HG03354 (cell line): ENCODE data around the gene RNF227.

Experiments used
- ATAC-seq: cut with Tn5 transposase; IDR thresholded peaks from one replicate; pipeline ENCODE4 v1.9.1; 2021; ENCODE audit warnings: mild to moderate bottlenecking; ENCODE audit not compliant: unreplicated experiment, poor library complexity, severe bottlenecking

RNF227 gene

DNA sequence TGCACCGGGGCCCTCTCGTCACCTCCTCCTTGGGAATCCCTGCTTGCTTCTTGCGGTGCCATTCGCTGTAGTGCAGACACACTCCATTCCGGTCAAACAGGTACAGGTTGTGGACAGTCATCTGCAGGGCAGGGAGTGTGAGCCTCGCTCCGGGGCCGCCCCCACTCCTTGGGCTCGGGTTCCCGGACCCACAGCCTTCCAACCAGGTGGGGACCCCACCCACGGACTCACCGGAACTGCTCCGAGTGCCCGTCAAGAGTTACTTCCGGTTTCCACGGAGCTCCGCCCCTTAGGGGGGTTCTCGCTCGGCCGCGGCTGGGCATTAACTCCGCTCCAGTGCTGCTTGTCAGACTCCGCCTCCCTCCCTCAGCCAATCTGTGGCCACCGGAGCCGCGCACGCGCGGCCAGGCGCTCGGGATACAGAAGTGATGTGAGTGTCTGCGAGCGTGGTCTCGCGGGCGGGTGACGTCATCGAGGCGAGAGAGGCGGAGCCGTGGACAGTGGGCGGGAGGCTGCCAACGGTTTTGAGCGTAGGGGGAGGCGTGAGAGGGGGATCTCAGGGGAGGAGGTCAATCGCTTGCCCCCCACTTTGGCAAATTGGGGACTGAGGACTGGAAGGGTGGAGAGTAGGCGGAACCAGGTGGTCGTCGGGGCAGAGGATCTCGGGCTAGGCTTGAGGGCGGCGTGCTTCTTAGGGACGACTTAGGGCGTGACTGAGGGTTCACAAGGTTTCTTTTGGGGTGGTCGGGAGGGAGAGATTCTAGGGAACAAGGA, 15.8 kb upstream of the RNF227 start, which contains the start of the genes CNTROB and TRAPPC1:
Gene CNTROB (plus strand): TSS at position 498 of the 774 bp plus-strand sequence. CDS start 874 bp downstream, outside the sequence.
Gene TRAPPC1 (minus strand): TSS at position 238 of the 774 bp plus-strand sequence. CDS start 117 bp downstream, at position 121.
- peak; percentile 94 for ATAC-seq

DNA sequence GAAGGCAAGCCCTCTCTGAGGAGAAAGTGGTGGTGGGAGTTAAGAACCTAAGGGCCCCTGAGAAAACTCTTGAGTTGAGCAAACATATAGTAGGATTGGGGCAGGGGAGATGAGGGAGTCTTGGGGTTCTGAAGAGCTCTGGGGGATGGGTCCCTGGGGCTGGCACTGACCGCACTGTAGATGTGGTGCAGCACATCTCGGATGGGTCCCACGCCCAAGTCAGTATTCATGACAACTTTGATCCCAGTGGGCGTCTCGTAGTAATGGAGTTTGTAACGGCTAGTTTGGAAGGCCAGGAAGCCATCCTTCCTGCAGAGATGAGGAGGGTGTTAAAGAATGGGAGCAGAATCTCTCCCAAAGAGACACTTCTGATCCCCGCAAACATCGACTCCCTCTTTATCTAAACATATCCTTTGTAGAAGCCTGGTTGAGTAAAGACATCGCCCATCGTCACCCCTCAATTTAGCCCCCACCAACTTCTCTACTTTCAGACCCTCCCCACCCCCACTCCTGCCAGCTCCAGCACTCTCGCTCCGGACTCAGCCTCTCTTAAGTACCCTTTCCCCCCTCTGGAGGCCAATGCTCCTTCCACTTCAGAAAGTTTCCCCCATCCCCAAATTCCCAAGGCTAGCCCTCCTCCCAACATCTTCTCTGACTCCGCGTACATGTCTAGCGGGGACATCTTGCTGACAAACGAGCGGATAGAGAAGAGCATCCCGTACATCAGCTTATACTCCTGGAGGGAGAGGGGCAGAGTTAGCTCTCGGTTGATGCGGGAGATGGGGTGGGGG, 14.9 kb upstream of the RNF227 start:
- ATAC-seq, result no peak

- no peak for ATAC-seq
Observed at GRCh38 chr17:7929158-7930023, 13.3 kb upstream of the RNF227 start, which contains the start of gene KCNAB3. Gene KCNAB3 (minus strand): TSS chr17:7929856. CDS start chr17:7929435, 421 bp downstream.

DNA sequence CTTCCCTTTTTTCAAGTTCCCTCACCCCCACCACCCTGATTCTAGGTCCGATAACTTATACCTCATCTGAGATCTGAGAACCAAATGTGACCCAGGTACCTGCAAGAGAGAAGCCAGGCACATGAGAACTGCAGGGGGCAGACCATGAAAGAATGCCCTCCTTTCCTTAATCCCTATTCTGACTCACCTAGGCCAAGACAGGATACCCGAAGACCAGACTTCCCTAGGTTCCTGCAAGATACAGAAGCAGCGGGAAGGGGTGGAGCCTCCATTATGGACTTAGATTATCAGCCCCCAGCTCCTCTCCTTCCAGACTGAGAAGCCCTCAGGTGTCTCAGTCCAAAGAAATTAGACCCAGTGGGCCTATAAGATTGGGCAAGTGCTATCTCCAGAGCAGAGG, 11.5 kb upstream of the RNF227 start:
- no peak for ATAC-seq

DNA sequence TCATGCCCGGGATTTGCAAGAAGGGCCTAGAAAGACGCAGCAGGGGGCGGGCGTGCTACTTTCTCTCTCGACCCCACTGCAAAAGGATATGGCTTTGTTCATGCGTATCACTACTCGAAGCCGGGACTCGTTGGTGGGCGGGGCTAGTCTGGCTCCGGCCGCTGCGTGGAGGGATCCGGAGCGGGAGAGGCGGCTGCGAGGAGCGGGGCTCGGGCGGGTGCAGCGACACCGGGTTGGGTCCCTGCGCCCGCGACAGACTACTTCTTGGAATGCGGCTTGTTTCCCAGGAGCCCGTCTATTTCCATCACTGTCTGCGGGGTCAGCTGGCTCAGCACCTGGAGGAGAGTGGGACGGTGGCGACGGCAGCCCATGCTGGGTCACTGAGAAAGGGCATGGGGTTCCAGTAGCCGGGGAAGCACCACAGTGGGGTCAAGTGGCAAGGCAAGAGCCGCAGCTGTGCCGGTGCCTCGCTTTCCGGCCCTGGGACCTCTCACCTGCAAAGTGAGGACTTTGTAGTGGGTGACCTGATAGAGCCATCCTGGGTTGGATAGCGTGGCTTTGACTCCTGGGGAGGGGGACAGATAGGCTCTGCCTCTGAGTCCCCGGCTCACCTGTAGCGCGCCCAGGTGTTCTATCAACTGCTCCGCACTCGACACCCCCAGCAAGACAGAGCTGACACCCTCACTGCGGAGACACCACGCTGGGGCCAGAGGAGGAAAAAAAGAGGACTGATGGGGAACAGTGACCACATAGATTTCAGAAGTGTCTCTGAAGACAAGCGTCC, 6.9 kb upstream of the RNF227 start:
- ATAC-seq, result no peak

GRCh38 chr17:7922269-7922844, 6.3 kb upstream of the RNF227 start:
- no peak for ATAC-seq

DNA sequence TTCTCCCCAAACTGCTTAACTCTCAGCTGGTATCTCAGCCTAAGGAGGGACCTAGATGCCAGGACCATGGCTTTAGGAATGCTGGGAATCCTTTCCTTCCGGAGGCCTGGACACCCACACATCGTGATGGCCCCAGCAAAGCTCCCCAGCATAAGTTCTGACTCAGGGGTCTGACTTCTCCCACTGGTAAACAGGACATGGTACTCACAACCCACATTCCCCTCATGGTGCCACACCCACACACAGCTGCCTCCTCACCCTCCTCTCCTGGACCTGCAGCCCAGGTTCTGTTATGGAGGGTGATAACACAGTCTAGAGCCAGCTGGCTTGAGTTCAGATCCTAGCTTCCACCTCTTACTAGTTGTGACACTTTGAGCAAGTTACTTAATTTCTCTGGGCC, 719 bp upstream of the RNF227 start:
- ATAC-seq, result no peak

- peak; percentile 5 for ATAC-seq
Observed at GRCh38 chr17:7916385-7916682, 245 bp upstream of the RNF227 start.

DNA sequence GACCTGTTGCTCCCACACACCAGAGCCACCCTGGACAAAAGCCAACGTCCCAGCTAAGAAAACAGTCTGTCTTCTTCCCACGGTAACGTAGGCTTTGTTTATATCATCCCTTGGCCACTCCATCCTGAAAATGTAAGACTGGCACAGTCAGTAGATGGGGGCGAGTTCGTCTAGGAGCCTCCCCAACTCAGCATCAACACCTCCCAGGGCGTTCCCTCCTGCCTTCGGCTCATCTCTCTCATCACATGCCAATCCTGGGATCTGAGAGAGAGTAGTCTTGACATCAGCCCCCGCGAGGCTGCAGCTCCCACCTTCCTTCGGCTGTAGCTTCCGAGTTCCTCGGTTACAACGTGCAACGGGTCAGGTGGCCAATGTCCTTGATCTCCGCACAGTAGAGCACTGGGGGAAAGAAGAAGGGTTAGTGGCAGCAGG, 894 bp downstream of the RNF227 start:
- no peak for ATAC-seq

- no peak for ATAC-seq
Observed at GRCh38 chr17:7912927-7913524, 3.1 kb downstream of the RNF227 start.

GRCh38 chr17:7911116-7911515, 5.0 kb downstream of the RNF227 start:
- no peak for ATAC-seq

GRCh38 chr17:7910711-7911110, 5.4 kb downstream of the RNF227 start:
- ATAC-seq, result no peak

DNA sequence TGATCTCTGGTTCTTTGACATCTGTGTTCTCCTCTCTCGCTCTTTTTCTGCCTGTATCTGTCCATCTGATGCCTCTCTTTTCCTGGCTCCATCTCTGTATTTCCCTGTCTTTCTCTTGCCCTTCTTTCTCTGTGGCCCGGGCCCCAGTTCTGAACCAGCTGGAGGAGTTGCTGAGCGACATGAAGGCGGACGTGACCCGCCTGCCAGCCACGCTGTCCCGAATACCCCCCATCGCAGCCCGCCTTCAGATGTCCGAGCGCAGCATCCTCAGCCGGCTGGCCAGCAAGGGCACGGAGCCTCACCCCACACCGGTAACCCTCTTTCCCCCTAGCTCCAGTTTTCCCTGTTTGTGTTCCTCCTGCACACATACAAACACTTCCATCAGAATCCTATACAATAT, 5.8 kb downstream of the RNF227 start:
- no peak for ATAC-seq

DNA sequence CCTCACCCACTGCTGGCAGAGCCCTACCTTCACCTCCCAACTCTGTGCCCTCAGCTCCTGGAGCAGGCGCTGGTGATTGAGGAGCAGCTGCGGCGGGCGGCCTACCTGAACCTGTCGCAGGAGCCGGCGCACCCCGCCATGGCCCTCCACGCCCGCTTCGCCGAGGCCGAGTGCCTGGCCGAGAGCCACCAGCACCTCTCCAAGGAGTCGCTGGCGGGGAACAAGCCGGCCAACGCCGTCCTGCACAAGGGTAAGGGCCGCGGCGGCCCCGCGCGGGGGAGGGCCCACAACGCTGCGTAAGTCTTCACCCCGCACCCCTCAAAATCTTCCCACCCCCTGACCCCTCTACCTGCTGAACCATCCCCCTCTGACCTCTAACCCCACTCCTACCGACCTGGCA, 7.0 kb downstream of the RNF227 start:
- ATAC-seq, result no peak

GRCh38 chr17:7903154-7904103, 12.7 kb downstream of the RNF227 start:
- no peak for ATAC-seq

DNA sequence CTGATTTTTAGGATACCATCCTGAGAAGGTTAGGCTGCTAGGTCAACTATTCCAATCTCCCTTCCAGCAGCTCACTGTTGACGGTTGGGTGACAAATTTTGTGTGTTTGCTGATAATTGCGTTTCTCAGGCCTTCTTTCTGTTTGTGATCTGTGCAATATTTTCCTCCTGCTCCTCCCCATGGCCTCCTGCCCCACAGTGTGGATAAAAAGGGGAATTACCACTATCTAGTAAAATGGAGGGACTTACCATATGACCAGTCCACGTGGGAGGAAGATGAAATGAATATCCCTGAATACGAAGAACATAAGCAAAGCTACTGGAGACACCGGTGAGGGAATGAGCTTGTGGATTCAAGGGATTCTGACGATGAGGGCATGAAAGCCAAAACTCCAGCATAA, 18.3 kb downstream of the RNF227 start:
- ATAC-seq, result no peak

DNA sequence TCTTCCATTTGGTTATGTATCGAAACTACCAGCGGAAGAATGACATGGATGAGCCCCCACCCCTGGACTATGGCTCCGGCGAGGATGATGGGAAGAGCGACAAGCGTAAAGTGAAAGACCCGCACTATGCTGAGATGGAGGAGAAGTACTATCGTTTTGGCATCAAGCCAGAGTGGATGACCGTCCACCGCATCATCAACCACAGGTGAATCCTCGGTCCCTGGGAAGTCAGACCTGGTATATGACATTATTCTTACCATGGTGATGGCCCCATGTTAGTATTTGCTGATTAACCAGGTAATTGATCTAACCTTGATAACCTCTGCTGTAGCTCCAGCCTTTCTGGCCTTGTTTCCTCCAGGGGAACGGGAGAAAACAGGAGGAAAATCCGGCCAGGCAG, 19.0 kb downstream of the RNF227 start:
- no peak for ATAC-seq

DNA sequence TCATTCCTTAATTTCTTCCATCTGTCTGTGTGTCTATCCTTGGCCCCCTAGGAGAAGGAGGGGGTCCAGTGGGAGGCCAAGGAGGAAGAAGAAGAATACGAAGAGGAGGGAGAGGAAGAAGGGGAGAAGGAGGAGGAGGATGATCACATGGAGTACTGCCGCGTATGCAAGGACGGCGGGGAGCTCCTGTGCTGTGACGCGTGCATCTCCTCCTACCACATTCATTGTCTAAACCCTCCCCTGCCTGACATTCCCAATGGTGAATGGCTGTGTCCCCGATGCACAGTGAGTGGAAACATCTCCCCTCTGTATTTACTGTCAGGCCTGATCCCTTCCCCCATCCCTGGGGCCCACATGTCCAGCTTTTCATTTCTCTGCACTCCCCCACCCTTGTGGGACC, 21.2 kb downstream of the RNF227 start:
- no peak for ATAC-seq
